ENCODE data around the gene INPP4B.
A peak's percentile ranks its signal among the peaks of the same experiment; 100 is the strongest.

The INPP4B gene

GRCh38 chr4:142150483-142150882, 695.6 kb downstream of the INPP4B start:
- no peak for DNase-seq

- no peak for DNase-seq
These were observed 701.3 kb downstream of the INPP4B start for GRCh38 chr4:142144813-142145212.

- DNase-seq, result no peak
These were observed 703.6 kb downstream of the INPP4B start for GRCh38 chr4:142142366-142143054.

- DNase-seq, result no peak
These were observed 704.9 kb downstream of the INPP4B start for GRCh38 chr4:142141224-142141623.

GRCh38 chr4:142130666-142131065, 715.4 kb downstream of the INPP4B start:
- no peak for DNase-seq

- DNase-seq, result no peak
These were observed 716.2 kb downstream of the INPP4B start for GRCh38 chr4:142129931-142130330.

- no peak for DNase-seq
These were observed 716.6 kb downstream of the INPP4B start for GRCh38 chr4:142129473-142129872.

- DNase-seq, result peak in 3 of 56 donors; percentile 0 to 8 (median 2)
These were observed 717.6 kb downstream of the INPP4B start for GRCh38 chr4:142128529-142128928.

GRCh38 chr4:142126890-142127497, 719.1 kb downstream of the INPP4B start:
- DNase-seq, result peak in 27 of 56 donors; percentile 0 to 75 (median 7)

- no peak for DNase-seq
These were observed 721.2 kb downstream of the INPP4B start for GRCh38 chr4:142124874-142125273.

GRCh38 chr4:142121448-142122350, 724.4 kb downstream of the INPP4B start:
- no peak for DNase-seq

- DNase-seq, result no peak
These were observed 725.2 kb downstream of the INPP4B start for GRCh38 chr4:142120921-142121320.

GRCh38 chr4:142112451-142112850, 733.6 kb downstream of the INPP4B start:
- DNase-seq, result no peak

GRCh38 chr4:142110136-142110535, 736.0 kb downstream of the INPP4B start:
- no peak for DNase-seq

GRCh38 chr4:142104041-142104440, 742.1 kb downstream of the INPP4B start:
- DNase-seq, result no peak

- no peak for DNase-seq
These were observed 744.7 kb downstream of the INPP4B start for GRCh38 chr4:142101401-142101800.

- no peak for DNase-seq
These were observed 745.2 kb downstream of the INPP4B start for GRCh38 chr4:142100941-142101340.

GRCh38 chr4:142098900-142099545, 747.1 kb downstream of the INPP4B start:
- DNase-seq, result no peak

GRCh38 chr4:142098380-142098779, 747.7 kb downstream of the INPP4B start:
- DNase-seq, result no peak

GRCh38 chr4:142097015-142097414, 749.1 kb downstream of the INPP4B start:
- DNase-seq, result no peak

- no peak for DNase-seq
These were observed 750.1 kb downstream of the INPP4B start for GRCh38 chr4:142095886-142096605.

Data from nucleus accumbens (tissue), 56 donors.